K562 (cell line): ENCODE measurements around the gene TLE3. TPM values are rescaled to one million over a fixed set of nuclear protein-coding genes. Genes with fewer than 3 reads are reported as not detected.

Experiments
- AFF1 ChIP-seq, 2 experiments: fragments of 450-650 bp; IDR thresholded peaks; 2 replicates each; pipeline ENCODE4 v1.6.1; 2018; ENCODE audit warnings: mild to moderate bottlenecking in 2 of 2, low read depth in 1 of 2; ENCODE audit not compliant: partially characterized antibody in 2 of 2
- E4F1 ChIP-seq: fragments of 250-450 bp; sonication (Bioruptor Pico); IDR thresholded peaks from 2 replicates; pipeline ENCODE4 v1.5.0; 2021; ENCODE audit warnings: mild to moderate bottlenecking, borderline replicate concordance
- EWSR1 ChIP-seq: fragments of 450-650 bp; IDR thresholded peaks from 2 replicates; pipeline ENCODE4 v1.6.1; 2018; ENCODE audit warnings: borderline replicate concordance, mild to moderate bottlenecking, low read depth, moderate library complexity; ENCODE audit not compliant: partially characterized antibody
- GATA2 ChIP-seq: sonication (generic); formaldehyde crosslinking; IDR thresholded peaks from 2 replicates; pipeline ENCODE4 v1.4.0; 2020; ENCODE audit warnings: mild to moderate bottlenecking, missing genetic modification reagents
- GTF2F1 ChIP-seq: IDR thresholded peaks from 2 replicates; pipeline ENCODE4 v1.6.1; 2011; ENCODE audit warnings: low read depth, low read length, improper control_type of control experiment
- HBP1 ChIP-seq: fragments of 450-650 bp; formaldehyde crosslinking; IDR thresholded peaks from 2 replicates; pipeline ENCODE4 v1.4.0; 2022; ENCODE audit warnings: missing genetic modification characterization
- HNRNPUL1 ChIP-seq: fragments of 200-400 bp; formaldehyde crosslinking; IDR thresholded peaks from 2 replicates; pipeline ENCODE4 v1.6.1; 2017; ENCODE audit warnings: low read length
- ZBTB2 ChIP-seq: fragments of 450-650 bp; IDR thresholded peaks from 2 replicates; pipeline ENCODE4 v1.6.1; 2016; ENCODE audit warnings: antibody characterized with exemption
- ZNF282 ChIP-seq: sonication (generic); formaldehyde crosslinking; IDR thresholded peaks from 2 replicates; pipeline ENCODE4 v1.8.1; 2023; ENCODE audit warnings: missing genetic modification reagents
- ZNF696 ChIP-seq: fragments of 250-450 bp; sonication (Bioruptor Pico); conservative IDR thresholded peaks from 2 replicates; pipeline ENCODE4 v1.4.0; 2020; ENCODE audit warnings: mild to moderate bottlenecking, moderate library complexity
- polyA plus RNA-seq, 8 experiments: library from polyadenylated mRNA; depleted of rRNA in 4 of 8; stranded (reverse) in 5 of 8; unstranded in 3 of 8; fragments of >200 nt; fragmentation: Nextera tagmentation in 2 of 8; fragmentation: Illumina TruSeq in 1 of 8; extraction: Ambion mirVana in 2 of 8; extraction: Trizol in 1 of 8; gene quantifications; 2 replicates each; pipeline versions ENCODE4 v1.2.1 to v1.2.3, GENCODE V29; 2011 to 2014; ENCODE audit warnings: inconsistent platforms in 1 of 8, missing spikeins in 1 of 8
- total RNA-seq, 7 experiments: library from RNA; depleted of rRNA in 6 of 7; stranded (reverse); fragments of >200 nt in 6 of 7; fragmentation: Illumina TruSeq in 2 of 7; extraction: Trizol in 2 of 7; gene quantifications; 2 replicates each; pipeline versions ENCODE4 v1.2.1 to v1.2.3, GENCODE V29; 2011 to 2021; ENCODE audit warnings: low replicate concordance in 1 of 7

The TLE3 gene
- total and polyA plus RNA-seq, 9 of the 15 experiments (the other 6 are each of a cell fraction or from before 2014, with no cell fraction given), result 1.5 to 84.2 (median 14.1) TPM

- TF ChIP-seq HNRNPUL1, result no peak
- no peak for TF ChIP-seq E4F1 (CRISPR knock-in tag)
- TF ChIP-seq ZNF696 (CRISPR knock-in tag), result no peak
- no peak for TF ChIP-seq GTF2F1
- TF ChIP-seq ZBTB2, result no peak
- TF ChIP-seq ZNF282 (CRISPR knock-in tag), result no peak
- TF ChIP-seq GATA2 (CRISPR knock-in tag), result peak; percentile 61; the same call in 1 of the 2 replicates
- peak in 1 of 2 experiments; percentile 54 for TF ChIP-seq AFF1 (IDR thresholded peaks at IDR 0.05; ENCODE audit: low read depth in 1 of 2, partially characterized antibody in 2 of 2)
- TF ChIP-seq HBP1 (CRISPR knock-in tag), result no peak
- TF ChIP-seq EWSR1, result no peak
These were observed 5.8 kb downstream of the TLE3 start (continued) for GRCh38 chr15:70091726-70092463.
